Gastrocnemius medialis (tissue), 4 donors: ENCODE data around the gene GLYAT. TPM values are rescaled to one million over a fixed set of nuclear protein-coding genes. Genes with fewer than 3 reads are reported as not detected.
A peak's percentile ranks its signal among the peaks of the same experiment; 100 is the strongest.

Experiments used
- ATAC-seq, 2 donors: fragments of 150-250 bp; one replicate each; pipeline ENCODE4 v1.9.1; 2016
- DNase-seq, 2 donors: peaks; one replicate each; pipeline ENCODE4 v3.0.0-alpha.2; 2019
- H3K27ac ChIP-seq, 4 donors: fragments of 200-600 bp; sonication (generic); 1 replicate in 1 of 4; 2 replicates in 3 of 4; pipeline ENCODE4 v1.5.1; 2016 to 2018; ENCODE audit warnings: mild to moderate bottlenecking in 2 of 4, moderate library complexity in 1 of 4
- H3K27me3 ChIP-seq, 3 donors: fragments of 200-600 bp; sonication (generic) in 2 of 3; 1 replicate in 1 of 3; 2 replicates in 2 of 3; pipeline versions ENCODE4 v1.5.1 to v1.6.0; 2016 to 2019; ENCODE audit warnings: mild to moderate bottlenecking in 1 of 3, moderate library complexity in 1 of 3
- H3K36me3 ChIP-seq, 2 donors: fragments of 200-600 bp; sonication (generic) in 1 of 2; one replicate each; pipeline ENCODE4 v1.5.1; 2017 to 2018
- H3K4me1 ChIP-seq, 2 donors: fragments of 200-600 bp; sonication (generic) in 1 of 2; one replicate each; pipeline ENCODE4 v1.5.1; 2016 to 2017; ENCODE audit warnings: mild to moderate bottlenecking in 2 of 2
- H3K4me3 ChIP-seq, 4 donors: fragments of 200-600 bp; sonication (generic) in 3 of 4; 1 replicate in 1 of 4; 2 replicates in 3 of 4; pipeline ENCODE4 v1.5.1; 2016 to 2019; ENCODE audit warnings: mild to moderate bottlenecking in 2 of 4
- H3K9me3 ChIP-seq, 3 donors: fragments of 200-600 bp; sonication (generic) in 2 of 3; 1 replicate in 1 of 3; 2 replicates in 2 of 3; pipeline ENCODE4 v1.5.1; 2016 to 2019
- CTCF ChIP-seq, 5 experiments: fragments of 450-650 bp in 3 of 5; fragments of 200-600 bp in 2 of 5; sonication (generic) in 2 of 5; IDR thresholded peaks in 4 of 5; conservative IDR thresholded peaks in 1 of 5; 1 replicate in 4 of 5; 2 replicates in 1 of 5; pipeline ENCODE4 v1.5.1; 2016 to 2019; ENCODE audit warnings: antibody characterized with exemption in 5 of 5, mild to moderate bottlenecking in 3 of 5, moderate library complexity in 3 of 5
- POLR2A ChIP-seq, 2 donors: fragments of 450-650 bp; IDR thresholded peaks; one replicate each; pipeline ENCODE4 v1.6.1; 2017; ENCODE audit warnings: antibody characterized with exemption in 2 of 2, mild to moderate bottlenecking in 2 of 2, moderate library complexity in 2 of 2
- in situ Hi-C, 4 donors: fragments of 200-750 bp; cut with MboI; loops; one replicate each; pipeline versions ENCODE4 v1.15.0 to v1.8.0; 2017; ENCODE audit warnings: low sequenced_read_pairs in 4 of 4
- intact Hi-C: fragments of 100-400 bp; cut with DNase I; formaldehyde crosslinking; loops from one replicate; pipeline ENCODE4 v1.15.1; 2023; ENCODE audit warnings: low total_unique reads
- total RNA-seq, 4 donors: library from RNA; depleted of rRNA; stranded (reverse); fragments of >200 nt; gene quantifications; one replicate each; pipeline versions ENCODE4 v1.1.0 to v1.2.3, GENCODE V29; 2016

GLYAT gene
- total RNA-seq, 4 donors from 2014 or later: 0.23 to 0.24 TPM; not detected in 2

DNA sequence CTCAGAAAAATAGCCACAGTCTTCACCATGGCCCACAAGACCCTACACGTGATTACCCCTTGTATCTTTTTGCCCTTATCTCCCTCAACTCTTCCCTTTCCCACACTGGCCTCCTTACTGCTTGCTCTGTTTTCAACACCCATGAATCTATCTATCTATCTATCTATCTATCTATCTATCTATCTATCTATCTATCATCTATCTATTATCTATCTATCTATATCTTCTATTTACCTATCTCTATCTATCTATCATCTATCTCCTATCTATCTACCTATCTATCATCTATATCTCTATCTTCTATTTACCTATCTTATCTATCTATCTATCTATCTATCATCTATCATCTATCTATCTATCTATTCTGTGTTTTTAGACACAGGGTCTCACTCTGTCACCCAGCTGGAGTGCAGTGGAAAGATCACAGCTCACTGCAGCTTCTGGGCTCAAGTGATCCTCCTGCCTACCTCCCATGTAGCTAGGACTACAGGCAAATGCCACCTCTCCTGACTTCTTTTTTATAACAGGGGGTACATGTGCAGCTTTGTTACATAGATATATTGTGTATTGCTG, 55.1 kb downstream of the GLYAT start:
- DNase-seq (no peak), ATAC-seq (no peak)
- no peaks in the 10 kb centered on the region for H3K36me3 ChIP-seq
- TF ChIP-seq POLR2A (IDR thresholded peaks at IDR 0.05) (no peak), CTCF (IDR thresholded peaks at IDR 0.05 in 4 of 5, conservative IDR thresholded peaks at IDR 0.05 in 1 of 5) (no peak)
- no peaks in the 10 kb centered on the region for H3K9me3 ChIP-seq
- no peaks in the 10 kb centered on the region for H3K4me1 ChIP-seq
- H3K27me3 ChIP-seq: no peaks in the 10 kb centered on the region
- no peak overlapping the region for H3K27ac ChIP-seq
- intact Hi-C loops (no loop called here), in situ Hi-C loops (loop anchor here in 2 of 4 donors (10.0 kb wide), 1 partner anchor 102 kb away; the partner anchor contains the start of genes LPXN (in 2 of the 2) and ZFP91 (in 2 of the 2))
- no peak overlapping the region for H3K4me3 ChIP-seq

GRCh38 chr11:58675334-58676155, 56.2 kb downstream of the GLYAT start:
- Histone ChIP-seq H3K27me3 (no peaks in the 10 kb centered on the region), H3K4me3 (no peak overlapping the region), H3K27ac (no peak overlapping the region), H3K9me3 (no peaks in the 10 kb centered on the region), H3K4me1 (no peaks in the 10 kb centered on the region), H3K36me3 (no peaks in the 10 kb centered on the region)
- peak; percentile 69 to 94 (median 78) for TF ChIP-seq CTCF (IDR thresholded peaks at IDR 0.05 in 4 of 5, conservative IDR thresholded peaks at IDR 0.05 in 1 of 5)
- TF ChIP-seq POLR2A (IDR thresholded peaks at IDR 0.05): no peak
- in situ Hi-C loops (loop anchor here in 2 of 4 donors (10.0 kb wide), 1 partner anchor 101 kb away; the partner anchor contains the start of genes LPXN (in 2 of the 2) and ZFP91 (in 2 of the 2)), intact Hi-C loops (loop anchor here (1.0 to 2.0 kb wide), 2 partner anchors 21 to 98 kb away; no protein-coding TSS in a partner anchor)
- ATAC-seq (peak; percentile 75 to 91), DNase-seq (peak; percentile 23 to 57)

DNA sequence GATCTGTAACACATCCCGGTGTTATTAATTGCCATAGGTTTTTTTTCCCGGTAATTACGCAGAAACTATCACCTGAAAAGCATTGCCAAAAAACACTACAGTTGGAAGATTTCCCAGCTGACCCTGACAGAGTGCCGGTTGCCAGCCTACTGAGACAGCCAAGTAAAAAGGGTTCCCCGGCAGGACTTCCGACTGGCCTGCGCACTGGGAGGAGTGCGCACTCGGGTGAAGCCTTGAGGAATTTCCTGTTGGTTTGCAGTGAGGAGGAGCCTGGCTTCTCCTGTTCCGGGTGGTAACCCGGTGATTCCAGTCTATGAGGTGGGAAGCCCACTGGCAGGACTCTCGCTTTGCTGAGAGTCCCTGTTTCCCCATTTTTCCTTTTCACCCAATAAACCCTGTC, 57.1 kb downstream of the GLYAT start:
- DNase-seq (no peak), ATAC-seq (no peak)
- intact Hi-C loops: loop anchor here (1.0 to 2.0 kb wide), 2 partner anchors 20 to 97 kb away; no protein-coding TSS in a partner anchor
- Histone ChIP-seq H3K9me3 (no peaks in the 10 kb centered on the region), H3K27me3 (no peaks in the 10 kb centered on the region), H3K4me3 (no peak overlapping the region), H3K27ac (no peak overlapping the region), H3K36me3 (no peaks in the 10 kb centered on the region), H3K4me1 (no peaks in the 10 kb centered on the region)
- TF ChIP-seq POLR2A (IDR thresholded peaks at IDR 0.05): no peak
- TF ChIP-seq CTCF (IDR thresholded peaks at IDR 0.05 in 4 of 5, conservative IDR thresholded peaks at IDR 0.05 in 1 of 5): no peak
- in situ Hi-C loops: loop anchor here (10.0 to 25.0 kb wide), 3 partner anchors 100 to 488 kb away; partner anchors contain the start of genes FAM111A (in 2 of the 4), LPXN (in 2 of the 4), ZFP91 (in 2 of the 4) and DTX4 (in 1 of the 4)

GRCh38 chr11:58671983-58672633, 59.6 kb downstream of the GLYAT start:
- Histone ChIP-seq H3K9me3 (no peaks in the 10 kb centered on the region), H3K27me3 (no peaks in the 10 kb centered on the region), H3K36me3 (no peaks in the 10 kb centered on the region), H3K27ac (no peak overlapping the region), H3K4me3 (no peak overlapping the region), H3K4me1 (no peaks in the 10 kb centered on the region)
- intact Hi-C loops (no loop called here), in situ Hi-C loops (loop anchor here (10.0 to 25.0 kb wide), 3 partner anchors 97 to 490 kb away; partner anchors contain the start of genes FAM111A (in 2 of the 4), LPXN (in 2 of the 4), ZFP91 (in 2 of the 4) and DTX4 (in 1 of the 4))
- no peak for ATAC-seq
- no peak for DNase-seq
- no peak for TF ChIP-seq POLR2A (IDR thresholded peaks at IDR 0.05)
- TF ChIP-seq CTCF (IDR thresholded peaks at IDR 0.05 in 4 of 5, conservative IDR thresholded peaks at IDR 0.05 in 1 of 5): no peak
